Fibroblast of skin of left biceps (primary cell): Measurements from ENCODE around the gene B3GAT1.
"Not testable (repeated sequence)": the region's sequence is repeated elsewhere in the genome, so short reads cannot be mapped to it uniquely, and the experiment has no call there.

Experiments used
- DNase-seq, 2 experiments: peaks; one replicate each; pipeline ENCODE4 v3.0.0-alpha.2; 2013; ENCODE audit warnings: low read depth in 2 of 2

Gene B3GAT1

DNA sequence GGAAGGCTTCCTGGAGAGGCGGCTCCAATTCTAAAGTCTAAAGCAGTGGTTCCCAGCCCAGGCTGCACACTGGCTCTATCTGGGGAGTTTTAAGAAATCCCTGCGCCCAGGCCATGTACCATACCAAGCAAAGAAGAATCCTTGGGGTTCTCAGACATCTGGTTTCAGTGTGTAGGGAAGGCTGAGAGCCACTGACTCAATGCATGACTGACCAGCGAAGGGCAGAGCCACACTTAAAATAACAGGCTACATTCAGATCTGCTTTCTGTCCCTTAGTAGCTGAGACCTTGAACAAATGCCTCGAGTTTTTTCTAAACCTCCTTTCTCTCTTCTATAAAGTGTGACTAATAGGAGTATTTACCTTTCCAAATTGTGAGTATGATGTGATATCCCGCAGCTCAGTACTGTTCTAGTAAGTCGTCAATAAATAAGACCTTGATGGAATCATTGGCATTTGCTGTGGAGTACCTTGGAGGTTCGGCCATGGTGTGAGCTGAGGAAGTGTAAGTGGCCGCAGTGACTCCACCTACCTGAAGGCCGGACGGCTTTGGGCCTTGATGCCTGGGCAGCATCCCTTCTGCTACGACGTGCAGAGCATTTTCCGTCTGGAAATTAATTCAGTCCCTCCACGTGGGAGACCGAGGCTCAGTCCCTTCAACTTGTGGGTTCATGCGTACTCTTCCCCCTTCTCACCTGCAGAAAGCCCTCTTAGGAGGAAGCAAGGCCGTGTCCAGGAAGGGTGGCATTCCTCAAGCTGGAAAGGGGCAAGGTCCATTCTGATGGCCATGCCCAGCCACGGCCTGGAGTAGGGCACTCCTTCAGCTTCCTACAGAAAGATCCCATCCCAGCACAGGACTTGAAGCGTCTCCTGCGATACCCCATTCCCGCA, 55.1 kb downstream of the B3GAT1 start:
- no peak for DNase-seq

DNA sequence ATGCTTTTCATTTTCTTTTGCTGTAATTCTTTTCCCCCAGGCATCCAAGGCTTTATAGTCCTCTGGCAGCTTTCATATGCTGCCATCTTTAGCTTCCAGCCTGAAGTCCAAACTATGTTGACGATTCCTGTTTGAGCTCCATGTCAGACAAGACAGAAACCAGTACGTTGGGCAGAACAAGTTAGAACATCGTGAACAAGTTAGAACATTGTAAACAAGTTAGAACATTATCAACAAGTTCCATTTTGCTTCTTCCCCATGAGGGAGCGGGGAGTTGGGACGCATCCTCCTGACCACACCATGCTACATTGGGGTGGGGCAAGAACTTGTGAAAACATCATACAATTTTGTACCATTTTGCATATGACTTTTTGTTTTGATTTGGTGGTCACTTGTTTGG, 56.4 kb downstream of the B3GAT1 start:
- DNase-seq: no peak

GRCh38 chr11:134355136-134355535, 56.9 kb downstream of the B3GAT1 start:
- DNase-seq: no peak

DNA sequence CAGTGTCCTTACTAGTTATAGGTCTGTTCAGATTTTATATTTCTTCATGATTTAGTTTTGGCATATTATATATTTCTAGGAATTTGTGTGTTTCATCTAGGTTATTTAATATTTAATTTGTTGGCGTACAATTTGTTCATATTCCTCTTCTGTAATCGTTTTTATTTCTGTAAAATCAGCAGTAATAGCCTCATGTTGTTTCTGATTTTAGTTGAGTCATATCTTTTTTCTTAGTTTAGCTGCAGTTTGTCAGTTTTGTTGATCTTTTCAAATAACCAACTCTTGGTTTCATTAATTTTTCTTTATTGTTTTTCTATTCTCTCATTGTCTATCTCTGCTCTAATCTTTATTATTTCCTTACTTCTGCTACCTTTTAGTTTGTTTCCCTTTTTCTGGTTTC, 59.9 kb downstream of the B3GAT1 start:
- DNase-seq: no peak

GRCh38 chr11:134350381-134350780, 61.7 kb downstream of the B3GAT1 start:
- no peak for DNase-seq

DNA sequence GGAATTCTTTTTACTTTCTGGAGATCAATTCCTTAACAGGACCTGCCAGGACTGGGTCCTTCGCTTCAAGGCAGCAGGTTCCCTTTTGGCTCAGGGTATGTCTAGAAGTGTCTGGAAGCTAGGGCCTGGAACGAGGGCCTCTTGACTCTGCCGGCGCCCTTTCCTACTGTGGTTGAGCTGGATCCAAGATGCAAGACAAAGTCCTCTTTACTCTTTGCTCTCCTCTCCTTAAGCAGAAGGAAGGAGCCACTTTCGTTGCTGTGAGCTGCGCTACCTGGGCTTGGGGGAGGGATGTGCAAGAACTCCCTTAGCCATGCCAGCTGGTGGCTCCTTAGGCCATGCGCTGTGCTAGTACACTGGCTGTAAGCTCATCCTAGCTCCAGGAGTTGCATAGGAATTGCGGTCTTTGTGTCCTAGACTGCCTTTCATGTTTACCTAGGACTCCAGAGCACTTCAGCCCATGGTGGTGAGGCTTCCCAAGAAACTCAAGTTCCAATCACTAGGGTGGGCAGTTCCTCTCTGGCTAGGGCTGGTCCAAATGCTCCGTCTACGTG, 62.2 kb downstream of the B3GAT1 start:
- DNase-seq: no peak

GRCh38 chr11:134349109-134349801, 62.8 kb downstream of the B3GAT1 start:
- no peak for DNase-seq

GRCh38 chr11:134347441-134347840, 64.6 kb downstream of the B3GAT1 start:
- DNase-seq: no peak

- DNase-seq: no peak
Observed at GRCh38 chr11:134346976-134347350, 65.1 kb downstream of the B3GAT1 start.

DNA sequence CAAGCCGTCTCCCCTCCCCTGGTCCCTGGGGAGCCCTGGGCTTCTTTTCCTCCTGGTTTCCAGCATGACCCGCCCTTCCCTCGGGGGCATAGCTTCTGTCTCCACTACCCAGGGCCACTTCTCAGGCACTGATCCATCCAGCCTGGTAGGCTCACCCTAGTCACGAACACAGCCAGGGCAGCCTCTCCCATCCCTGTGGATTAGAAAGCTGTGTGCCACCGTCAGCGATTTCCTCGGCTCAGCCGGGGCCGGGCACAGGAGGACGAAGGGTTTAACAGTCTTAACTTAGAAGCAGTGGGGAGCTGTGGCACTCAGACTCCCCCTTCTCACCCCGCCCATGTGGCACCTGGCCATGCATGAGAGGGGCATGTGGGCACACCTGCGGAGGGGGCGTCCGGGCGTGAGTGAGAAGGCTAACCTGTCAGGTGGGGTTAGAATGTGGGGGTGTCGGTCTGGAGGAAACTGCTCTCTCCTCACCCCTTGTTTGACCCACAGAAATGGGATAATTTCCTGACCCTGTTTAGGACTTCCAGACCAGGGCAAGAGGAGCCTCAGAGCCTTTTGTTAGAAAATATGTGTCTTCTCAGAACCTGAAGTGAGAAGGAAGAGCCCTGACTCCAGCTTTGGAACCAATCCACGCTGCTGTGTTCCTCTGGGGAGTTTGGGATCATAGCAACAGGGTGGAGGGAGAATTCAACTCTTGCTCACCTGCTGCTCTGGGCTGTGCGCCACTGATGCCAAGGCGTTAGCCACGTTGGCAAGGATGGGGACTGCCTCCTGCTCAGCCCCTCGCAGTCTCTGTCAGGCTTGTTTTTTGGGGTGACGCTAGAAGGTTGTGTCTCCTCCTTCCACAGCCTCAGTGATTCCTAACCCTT, 65.7 kb downstream of the B3GAT1 start:
- no peak for DNase-seq

- DNase-seq: no peak
Observed at GRCh38 chr11:134345237-134345550, 66.8 kb downstream of the B3GAT1 start.

DNA sequence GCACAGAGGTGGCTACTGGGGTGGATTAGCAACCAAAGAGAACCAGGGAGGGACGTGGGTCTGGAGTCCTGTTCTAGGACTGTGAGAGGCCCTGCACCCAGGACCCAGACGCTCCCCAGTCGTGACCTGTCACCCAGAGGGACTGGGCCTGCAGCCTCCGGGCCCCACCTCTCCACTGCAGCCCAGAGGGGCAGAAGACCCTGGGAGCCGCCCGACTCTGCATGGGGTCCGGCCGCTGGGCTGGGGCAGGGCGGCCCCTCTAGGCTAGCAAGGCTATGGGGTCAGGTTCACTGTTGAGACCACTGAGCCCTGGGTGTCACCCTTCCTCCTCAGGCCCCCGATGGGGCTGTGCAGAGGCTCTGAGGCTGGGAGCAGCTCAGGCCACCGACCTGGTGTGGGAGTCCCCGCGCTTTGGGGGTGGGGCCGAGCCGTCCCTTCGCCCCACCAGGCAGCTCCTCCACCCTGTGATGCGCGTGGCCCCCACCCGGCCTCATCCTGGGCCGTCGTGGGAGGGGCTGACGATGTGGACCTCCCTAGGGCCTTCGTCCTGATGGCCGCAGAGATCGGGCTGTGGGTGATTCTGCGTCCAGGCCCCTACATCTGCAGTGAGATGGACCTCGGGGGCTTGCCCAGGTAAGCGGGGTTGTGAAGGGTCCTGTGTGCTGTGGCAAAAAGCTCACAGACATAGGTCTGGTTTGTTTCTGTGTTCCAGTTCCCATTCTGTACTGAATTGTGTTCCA, 67.4 kb downstream of the B3GAT1 start:
- DNase-seq: not testable (repeated sequence)

DNA sequence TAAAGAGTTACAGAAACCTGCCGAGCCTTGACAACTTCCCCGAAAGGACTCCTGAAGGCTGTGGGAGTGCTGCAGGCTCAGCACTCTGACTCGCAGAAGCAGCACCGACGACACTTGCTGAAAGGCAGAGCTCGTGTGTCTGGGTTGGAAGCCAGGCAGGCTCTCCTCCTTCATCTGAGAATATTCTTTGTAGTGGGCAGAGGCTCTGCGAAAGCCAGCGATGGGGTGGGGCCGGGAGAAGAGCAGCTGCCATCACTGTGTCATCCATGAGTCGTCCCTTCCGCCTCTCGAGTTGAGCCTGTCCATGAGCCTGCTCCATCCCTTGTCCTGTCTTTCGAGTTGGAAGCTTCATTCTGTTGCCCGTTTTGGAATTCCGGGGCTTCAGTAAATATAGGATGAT, 68.4 kb downstream of the B3GAT1 start:
- DNase-seq: no peak

DNA sequence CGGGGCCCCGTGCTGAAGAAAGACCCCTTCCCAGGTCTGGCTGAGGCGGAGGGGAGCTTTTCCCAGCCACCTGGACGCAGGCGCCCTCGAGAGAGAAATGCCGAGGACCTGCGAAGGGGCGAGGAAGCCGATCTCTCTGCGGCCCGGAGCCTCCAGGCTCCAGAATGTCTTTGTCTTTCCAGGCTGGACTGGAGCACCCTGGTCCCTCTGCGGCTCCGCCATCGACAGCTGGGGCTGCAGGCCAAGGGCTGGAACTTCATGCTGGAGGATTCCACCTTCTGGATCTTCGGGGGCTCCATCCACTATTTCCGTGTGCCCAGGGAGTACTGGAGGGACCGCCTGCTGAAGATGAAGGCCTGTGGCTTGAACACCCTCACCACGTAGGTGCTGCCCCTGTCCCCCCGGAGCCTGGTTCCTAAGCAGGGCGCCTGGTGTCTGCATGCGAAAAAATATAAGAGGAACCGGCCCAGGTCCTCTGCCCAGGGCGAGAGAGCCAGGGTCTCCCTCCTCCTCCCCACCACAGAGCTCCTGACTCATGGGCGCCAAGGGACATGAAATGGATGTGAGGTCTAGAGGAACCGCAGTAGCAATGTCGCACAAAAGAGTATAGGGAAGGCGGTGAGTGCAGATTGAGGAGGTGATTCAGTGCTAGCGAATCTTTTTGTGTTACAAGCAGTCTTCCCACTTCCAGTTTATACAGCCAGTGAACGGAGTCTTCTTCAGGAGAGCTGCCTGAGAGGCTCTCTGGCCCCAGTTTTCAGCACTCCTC, 69.3 kb downstream of the B3GAT1 start:
- DNase-seq: no peak

DNA sequence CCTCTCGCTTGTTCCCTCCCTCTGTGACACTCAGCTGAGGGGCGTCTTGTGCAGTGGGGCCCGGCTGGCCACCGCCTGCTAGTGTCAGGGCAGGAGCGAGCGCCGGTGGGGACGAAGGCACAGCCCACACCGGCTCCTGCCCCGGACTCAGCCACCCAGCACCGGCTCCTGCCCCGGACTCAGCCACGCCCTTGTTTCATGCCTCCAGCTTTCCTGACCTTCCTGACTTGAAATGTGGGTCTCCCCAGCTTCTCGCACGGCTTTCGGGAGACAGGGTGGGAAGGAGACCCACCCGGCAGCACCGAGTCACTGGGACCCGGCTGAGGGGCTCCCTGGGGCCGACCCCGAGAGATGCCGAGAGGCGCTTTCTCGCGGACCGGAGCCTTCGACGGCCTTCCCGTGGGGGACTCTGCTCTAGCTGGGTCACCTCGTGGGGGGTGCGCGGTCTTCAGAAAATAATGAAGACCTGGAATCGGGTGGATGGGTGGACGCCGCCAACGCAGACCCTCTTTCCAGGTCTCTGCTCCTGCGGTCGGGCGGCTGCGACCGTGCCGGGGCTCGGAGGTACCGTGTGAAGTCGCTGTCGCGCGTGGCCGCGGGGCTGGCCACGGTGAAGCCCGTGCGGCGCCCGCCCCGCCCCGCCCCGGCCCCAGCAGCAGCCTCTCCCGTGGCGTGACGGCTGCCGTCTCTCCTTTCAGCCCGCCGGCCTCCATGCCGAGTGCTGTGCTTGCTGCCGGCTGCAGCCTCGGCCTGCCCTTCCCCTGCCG, 70.1 kb downstream of the B3GAT1 start:
- no peak for DNase-seq

DNA sequence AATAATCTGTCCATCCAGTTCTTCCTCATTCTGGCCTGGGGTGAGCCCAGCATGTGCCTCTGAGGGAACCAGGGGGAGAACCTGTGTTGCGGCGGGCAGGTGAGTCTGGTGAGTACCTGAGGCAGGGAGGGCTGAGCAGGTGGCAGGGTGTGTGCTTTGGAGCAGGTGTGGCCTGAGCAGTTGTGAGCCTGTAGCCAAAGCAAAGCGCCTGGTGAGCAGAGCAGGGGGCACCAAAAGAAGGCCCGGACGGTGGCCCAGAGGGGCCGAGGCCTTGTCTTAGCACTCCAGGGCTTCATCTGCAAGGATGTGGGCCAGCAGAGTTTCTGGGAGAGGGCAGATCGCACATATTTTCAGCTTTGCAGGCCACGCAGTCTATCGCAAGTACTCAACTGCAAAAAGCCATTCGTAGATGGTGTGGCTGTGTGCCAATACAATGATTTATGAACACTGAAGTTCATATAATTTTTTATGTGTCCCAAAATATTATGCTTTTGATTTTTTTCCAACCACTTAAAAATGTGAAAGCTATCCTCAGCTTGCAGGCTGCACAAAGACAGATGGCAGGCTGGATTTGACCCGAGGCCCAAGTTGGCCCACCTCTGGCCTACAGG, 71.6 kb downstream of the B3GAT1 start:
- no peak for DNase-seq

- DNase-seq: no peak
Observed at GRCh38 chr11:134339756-134340155, 72.3 kb downstream of the B3GAT1 start.

DNA sequence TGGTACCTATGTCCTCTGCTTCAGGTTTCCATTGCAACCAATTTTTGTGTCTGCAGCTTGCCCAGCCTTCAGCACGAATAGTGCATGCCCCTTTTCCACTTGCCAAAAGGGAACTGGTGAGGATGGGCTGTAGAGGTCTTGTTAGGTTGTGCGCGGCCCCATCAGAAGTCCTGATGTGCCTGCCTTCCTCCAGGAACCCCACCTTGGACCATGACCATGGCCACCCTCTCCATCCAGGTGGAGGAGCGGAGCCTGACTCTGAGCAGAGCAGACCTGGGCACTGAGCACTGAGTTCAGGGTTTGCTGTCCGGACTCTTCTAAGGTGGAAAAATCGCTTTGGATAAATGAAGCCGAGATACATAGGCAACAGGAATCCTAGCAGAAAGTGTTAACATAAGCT, 73.4 kb downstream of the B3GAT1 start:
- DNase-seq: no peak

GRCh38 chr11:134338068-134338467, 74.0 kb downstream of the B3GAT1 start:
- no peak for DNase-seq
